Adrenal gland (tissue), 19 donors: ENCODE data around the gene SDHAF4. TPM values are rescaled to one million over a fixed set of nuclear protein-coding genes. Genes with fewer than 3 reads are reported as not detected.
A peak's percentile ranks its signal among the peaks of the same experiment; 100 is the strongest.

Experiments
- DNase-seq, 7 donors: peaks; one replicate each; pipeline ENCODE4 v3.0.0-alpha.2; 2019 to 2020
- H3K27ac ChIP-seq, 5 donors: fragments of 200-600 bp; sonication (generic) in 4 of 5; 1 replicate in 3 of 5; 2 replicates in 2 of 5; pipeline versions ENCODE4 v1.5.1 to v1.8.0; 2016 to 2020; ENCODE audit warnings: mild to moderate bottlenecking in 1 of 5
- H3K27me3 ChIP-seq: fragments of 200-600 bp; 2 replicates; pipeline ENCODE4 v1.8.0; 2021
- H3K36me3 ChIP-seq, 2 donors: fragments of 200-600 bp; replicated peaks in 1 of 2; 1 replicate in 1 of 2; 2 replicates in 1 of 2; pipeline versions ENCODE4 v1.5.1 to v1.8.0; 2018 to 2022
- H3K4me1 ChIP-seq, 2 donors: fragments of 200-600 bp; replicated peaks in 1 of 2; 1 replicate in 1 of 2; 2 replicates in 1 of 2; pipeline versions ENCODE4 v1.5.1 to v1.8.0; 2018 to 2021
- H3K4me3 ChIP-seq, 4 donors: fragments of 200-600 bp; sonication (generic) in 3 of 4; one replicate each; pipeline ENCODE4 v1.5.1; 2016 to 2018
- H3K9me3 ChIP-seq, 3 donors: fragments of 200-600 bp; sonication (generic) in 1 of 3; replicated peaks in 1 of 3; 1 replicate in 2 of 3; 2 replicates in 1 of 3; pipeline versions ENCODE4 v1.5.1 to v1.8.0; 2016 to 2021
- CTCF ChIP-seq, 6 experiments: fragments of 450-650 bp in 4 of 6; fragments of 200-600 bp in 2 of 6; sonication (generic) in 1 of 6; IDR thresholded peaks; 1 replicate in 5 of 6; 2 replicates in 1 of 6; pipeline versions ENCODE4 v1.5.1 to v1.8.0; 2016 to 2021; ENCODE audit warnings: antibody characterized with exemption in 6 of 6, mild to moderate bottlenecking in 2 of 6, moderate library complexity in 1 of 6
- POLR2A ChIP-seq, 2 donors: fragments of 450-650 bp; IDR thresholded peaks; one replicate each; pipeline ENCODE4 v1.6.1; 2017; ENCODE audit warnings: antibody characterized with exemption in 2 of 2, mild to moderate bottlenecking in 2 of 2, moderate library complexity in 1 of 2
- WGBS, 4 donors: extraction: QIAGEN DNeasy Blood & Tissue Kit in 2 of 4; methylation state at CpG; one replicate each; pipeline versions ENCODE4 v1.1.5 to v1.1.7; 2013 to 2017; 5-methylcytosine and 5-hydroxymethylcytosine counted together
- intact Hi-C, 2 donors: fragments of 100-400 bp; cut with DNase I; formaldehyde crosslinking; loops; one replicate each; pipeline versions ENCODE4 v1.14.1 to v1.15.0; 2022 to 2023
- long read RNA-seq, 10 donors: library from polyadenylated mRNA in 3 of 10; unstranded in 2 of 10; stranded (forward) in 1 of 10; transcript quantifications; one replicate each; pipeline ENCODE4 v2.0.0 and lab custom pipeline, GENCODE V29; 2021 to 2026
- polyA plus RNA-seq, 3 donors: library from polyadenylated mRNA; stranded (reverse); fragments of 200-250 nt in 2 of 3; fragments of 350-450 nt in 1 of 3; fragmentation: Illumina TruSeq in 1 of 3; extraction: RNeasy Lipid Tissue Mini Kit (QIAGEN cat#74804) in 1 of 3; gene quantifications; one replicate each; pipeline ENCODE4 v1.2.3, GENCODE V29; 2013 to 2014
- total RNA-seq, 9 donors: library from RNA; depleted of rRNA in 4 of 9; stranded (reverse); fragments of >200 nt in 4 of 9; fragments of 120-200 nt in 1 of 9; fragmentation: NEBNext Ultra II Directional in 1 of 9; extraction: Animal tissue kit (Norgen Biotek cat#: 25700) in 1 of 9; gene quantifications; one replicate each; pipeline versions ENCODE4 v1.1.0 to v1.2.4, GENCODE V29; 2013 to 2023
- donor health status: healthy with polysubstance abuse.
- donor health status: Bipolar disorder and iron deficiency.
- donor health status: DM: yes; HTN: yes; CAD: no.
- donor health status: DM: no; HTN: no; CAD: no.
- donor health status: DM: no; HTN: no; CAD: no.
- donor health status: DM: yes; HTN: yes; CAD: no.

The SDHAF4 gene
- total RNA-seq = 10 to 100 TPM in 7 of 9 donors, 1 to 10 TPM in 2; 4.2 to 47.2 (median 16.0) TPM
- polyA plus RNA-seq = 10 to 100 TPM; 17.4 to 25.2 (median 22.5) TPM
- long read RNA-seq, donor 1, transcript SDHAF4-201 (3 exons, 1,196 nt) = major isoform, 17 of 22 reads
- long read RNA-seq, donor 1, partial matches to known transcripts = 0 of 22 reads
- long read RNA-seq, donor 1, other reads (novel, unspliced or antisense) = 5 of 22 reads
- long read RNA-seq, donor 2, transcript SDHAF4-201 (3 exons, 1,196 nt) = major isoform, 9 of 9 reads
- long read RNA-seq, donor 2, partial matches to known transcripts = 0 of 9 reads
- long read RNA-seq, donor 2, other reads (novel, unspliced or antisense) = 0 of 9 reads
- long read RNA-seq, donor 3, transcript SDHAF4-201 (3 exons, 1,196 nt) = major isoform, 11 of 16 reads
- long read RNA-seq, donor 3, partial matches to known transcripts = 0 of 16 reads
- long read RNA-seq, donor 3, other reads (novel, unspliced or antisense) = 5 of 16 reads
- long read RNA-seq, donor 4, partial matches to known transcripts = 0 of 4 reads
- long read RNA-seq, donor 4, other reads (novel, unspliced or antisense) = 1 of 4 reads
- long read RNA-seq, donor 5, transcript SDHAF4-201 (3 exons, 1,196 nt) = major isoform, 8 of 13 reads
- long read RNA-seq, donor 5, partial matches to known transcripts = 0 of 13 reads
- long read RNA-seq, donor 5, other reads (novel, unspliced or antisense) = 4 of 13 reads
- long read RNA-seq, donor 6, partial matches to known transcripts = 0 of 8 reads
- long read RNA-seq, donor 6, other reads (novel, unspliced or antisense) = 5 of 8 reads
- long read RNA-seq, donor 7, transcript SDHAF4-201 (3 exons, 1,196 nt) = major isoform, 11 of 16 reads
- long read RNA-seq, donor 7, partial matches to known transcripts = 5 of 16 reads
- long read RNA-seq, donor 7, other reads (novel, unspliced or antisense) = 0 of 16 reads
- long read RNA-seq, donor 8, transcript SDHAF4-201 (3 exons, 1,196 nt) = major isoform, 9 of 9 reads
- long read RNA-seq, donor 8, partial matches to known transcripts = 0 of 9 reads
- long read RNA-seq, donor 8, other reads (novel, unspliced or antisense) = 0 of 9 reads
- long read RNA-seq, donor 9, transcript SDHAF4-201 (3 exons, 1,196 nt) = major isoform, 6 of 22 reads
- long read RNA-seq, donor 9, partial matches to known transcripts = 7 of 22 reads
- long read RNA-seq, donor 9, other reads (novel, unspliced or antisense) = 9 of 22 reads
- long read RNA-seq, donor 10, transcript SDHAF4-201 (3 exons, 1,196 nt) = major isoform, 6 of 6 reads
- long read RNA-seq, donor 10, partial matches to known transcripts = 0 of 6 reads
- long read RNA-seq, donor 10, other reads (novel, unspliced or antisense) = 0 of 6 reads

- intact Hi-C loops = loop anchor here in 1 of 2 donors (10.0 kb wide), 1 partner anchor 118 kb away; no protein-coding TSS in a partner anchor
- peak within 1 kb of the TSS in 4 of 5 donors; percentile 46 to 89 (median 86) for H3K27ac ChIP-seq
- no peaks in the 10 kb centered on the region for H3K9me3 ChIP-seq
- no peaks in the 10 kb centered on the region for H3K27me3 ChIP-seq
- TF ChIP-seq CTCF (IDR thresholded peaks at IDR 0.05) (peak in 2 of 6 experiments; percentile 30 to 35), POLR2A (IDR thresholded peaks at IDR 0.05) (peak in 1 of 2 donors; percentile 57)
- peak; percentile 90 to 95 (median 93) for DNase-seq
- peaks cover 10 to 22% of the 10 kb centered on the region in 2 donors for H3K4me1 ChIP-seq
- 0 to 1% (median 1%) methylated on average over 14 to 49 of the region's 49 CpGs for WGBS, 4 donors
- H3K36me3 ChIP-seq = no peaks in the 10 kb centered on the region
- H3K4me3 ChIP-seq = peak within 1 kb of the TSS; percentile 52 to 80 (median 74)
These were observed at the start of gene SDHAF4 for GRCh38 chr6:70566751-70567382. Gene SDHAF4 (plus strand): TSS chr6:70566930. CDS start chr6:70566941, 11 bp downstream.

GRCh38 chr6:70518723-70519122 lies 48.0 kb upstream of the SDHAF4 start:
- no peak for DNase-seq
- Histone ChIP-seq H3K36me3 (no peaks in the 10 kb centered on the region), H3K27me3 (no peaks in the 10 kb centered on the region), H3K9me3 (no peaks in the 10 kb centered on the region), H3K4me1 (no peaks in the 10 kb centered on the region), H3K27ac (no peak overlapping the region), H3K4me3 (no peak overlapping the region)
- intact Hi-C loops = no loop called here
- TF ChIP-seq CTCF (IDR thresholded peaks at IDR 0.05) = no peak
- no peak for TF ChIP-seq POLR2A (IDR thresholded peaks at IDR 0.05)
- 81 to 94% (median 85%) methylated on average over 3 of the region's 3 CpGs for WGBS, 4 donors

- DNase-seq = no peak
- no peaks in the 10 kb centered on the region for H3K4me1 ChIP-seq
- no peaks in the 10 kb centered on the region for H3K27me3 ChIP-seq
- no peaks in the 10 kb centered on the region for H3K36me3 ChIP-seq
- no peaks in the 10 kb centered on the region for H3K9me3 ChIP-seq
- H3K4me3 ChIP-seq = no peak overlapping the region
- peak in 5 of 6 experiments; percentile 14 to 36 (median 29) for TF ChIP-seq CTCF (IDR thresholded peaks at IDR 0.05)
- TF ChIP-seq POLR2A (IDR thresholded peaks at IDR 0.05) = no peak
- H3K27ac ChIP-seq = no peak overlapping the region
- intact Hi-C loops = no loop called here
These were observed 46.2 kb upstream of the SDHAF4 start for GRCh38 chr6:70520575-70520974.
